K562 (cell line): Measurements from ENCODE around the gene CCDC167. TPM values are rescaled to one million over a fixed set of nuclear protein-coding genes. Genes with fewer than 3 reads are reported as not detected.

Experiments used
- GTF2A2 ChIP-seq: IDR thresholded peaks from 2 replicates; pipeline ENCODE4 v1.6.1; 2016; ENCODE audit warnings: mild to moderate bottlenecking, missing genetic modification characterization, missing compliant biosample characterization
- HNRNPK ChIP-seq: fragments of 200-400 bp; formaldehyde crosslinking; IDR thresholded peaks from one replicate; pipeline ENCODE4 v1.6.1; 2018; ENCODE audit warnings: mild to moderate bottlenecking, low read depth, low read length; ENCODE audit not compliant: poor library complexity, severe bottlenecking
- MYC ChIP-seq, 2 experiments: fragments of 250-450 bp in 1 of 2; sonication (Bioruptor Pico) in 1 of 2; IDR thresholded peaks; 2 replicates each; pipeline versions ENCODE4 v1.5.1 to v1.6.1; 2012 to 2021; ENCODE audit warnings: low read depth in 2 of 2, borderline replicate concordance in 1 of 2, improper control_type of control experiment in 1 of 2, low read length in 1 of 2, mild to moderate bottlenecking in 1 of 2, moderate library complexity in 1 of 2
- NR2C2 ChIP-seq, 2 experiments: fragments of 200-800 bp in 1 of 2; sonication (Bioruptor generic) in 1 of 2; sonication (generic) in 1 of 2; formaldehyde crosslinking in 1 of 2; IDR thresholded peaks; 2 replicates each; pipeline versions ENCODE4 v1.6.1 to v1.8.0; 2016 to 2022; ENCODE audit warnings: mild to moderate bottlenecking in 1 of 2, missing compliant biosample characterization in 1 of 2, missing genetic modification characterization in 1 of 2, missing genetic modification reagents in 1 of 2
- OTX1 ChIP-seq: fragments of 450-650 bp; formaldehyde crosslinking; IDR thresholded peaks from 2 replicates; pipeline ENCODE4 v1.4.0; 2022; ENCODE audit warnings: mild to moderate bottlenecking
- POLR2G ChIP-seq: fragments of 200-400 bp; formaldehyde crosslinking; IDR thresholded peaks from 2 replicates; pipeline ENCODE4 v1.6.1; 2017; ENCODE audit warnings: low read depth, mild to moderate bottlenecking, antibody characterized with exemption, low read length, moderate library complexity
- SIN3B ChIP-seq: fragments of 450-650 bp; IDR thresholded peaks from 2 replicates; pipeline ENCODE4 v1.6.1; 2017; ENCODE audit warnings: low read depth, mild to moderate bottlenecking, moderate library complexity
- ZBTB17 ChIP-seq: fragments of 450-650 bp; formaldehyde crosslinking; IDR thresholded peaks from 2 replicates; pipeline ENCODE4 v1.4.0; 2020; ENCODE audit warnings: mild to moderate bottlenecking
- ZBTB8A ChIP-seq: fragments of 450-650 bp; IDR thresholded peaks from 2 replicates; pipeline ENCODE4 v1.6.1; 2018; ENCODE audit warnings: mild to moderate bottlenecking, moderate library complexity; ENCODE audit not compliant: partially characterized antibody
- polyA plus RNA-seq, 8 experiments: library from polyadenylated mRNA; depleted of rRNA in 4 of 8; stranded (reverse) in 5 of 8; unstranded in 3 of 8; fragments of >200 nt; fragmentation: Nextera tagmentation in 2 of 8; fragmentation: Illumina TruSeq in 1 of 8; extraction: Ambion mirVana in 2 of 8; extraction: Trizol in 1 of 8; gene quantifications; 2 replicates each; pipeline versions ENCODE4 v1.2.1 to v1.2.3, GENCODE V29; 2011 to 2014; ENCODE audit warnings: inconsistent platforms in 1 of 8, missing spikeins in 1 of 8
- total RNA-seq, 7 experiments: library from RNA; depleted of rRNA in 6 of 7; stranded (reverse); fragments of >200 nt in 6 of 7; fragmentation: Illumina TruSeq in 2 of 7; extraction: Trizol in 2 of 7; gene quantifications; 2 replicates each; pipeline versions ENCODE4 v1.2.1 to v1.2.3, GENCODE V29; 2011 to 2021; ENCODE audit warnings: low replicate concordance in 1 of 7
- TF ChIP-seq, protein P1 (sequence below): fragments of 250-450 bp; sonication (Bioruptor Pico); IDR thresholded peaks from 2 replicates; pipeline ENCODE4 v1.4.0; 2020
- TF ChIP-seq, protein P2 (sequence below): fragments of 250-450 bp; sonication (Bioruptor Pico); IDR thresholded peaks from 2 replicates; pipeline ENCODE4 v1.8.0; 2021; ENCODE audit warnings: moderate library complexity, mild to moderate bottlenecking, inconsistent platforms
- TF ChIP-seq, protein P3 (sequence below): sonication (generic); formaldehyde crosslinking; IDR thresholded peaks from 2 replicates; pipeline ENCODE4 v1.8.0; 2022; ENCODE audit warnings: missing genetic modification reagents, mild to moderate bottlenecking, borderline replicate concordance
- TF ChIP-seq, protein P4 (sequence below): fragments of 450-650 bp; IDR thresholded peaks from 2 replicates; pipeline ENCODE4 v1.7.1; 2018; ENCODE audit warnings: mild to moderate bottlenecking, low read depth; ENCODE audit not compliant: partially characterized antibody

The CCDC167 gene
- total and polyA plus RNA-seq, 9 of the 15 experiments (the other 6 are each of a cell fraction or from before 2014, with no cell fraction given): 26.0 to 114 (median 45.2) TPM

DNA sequence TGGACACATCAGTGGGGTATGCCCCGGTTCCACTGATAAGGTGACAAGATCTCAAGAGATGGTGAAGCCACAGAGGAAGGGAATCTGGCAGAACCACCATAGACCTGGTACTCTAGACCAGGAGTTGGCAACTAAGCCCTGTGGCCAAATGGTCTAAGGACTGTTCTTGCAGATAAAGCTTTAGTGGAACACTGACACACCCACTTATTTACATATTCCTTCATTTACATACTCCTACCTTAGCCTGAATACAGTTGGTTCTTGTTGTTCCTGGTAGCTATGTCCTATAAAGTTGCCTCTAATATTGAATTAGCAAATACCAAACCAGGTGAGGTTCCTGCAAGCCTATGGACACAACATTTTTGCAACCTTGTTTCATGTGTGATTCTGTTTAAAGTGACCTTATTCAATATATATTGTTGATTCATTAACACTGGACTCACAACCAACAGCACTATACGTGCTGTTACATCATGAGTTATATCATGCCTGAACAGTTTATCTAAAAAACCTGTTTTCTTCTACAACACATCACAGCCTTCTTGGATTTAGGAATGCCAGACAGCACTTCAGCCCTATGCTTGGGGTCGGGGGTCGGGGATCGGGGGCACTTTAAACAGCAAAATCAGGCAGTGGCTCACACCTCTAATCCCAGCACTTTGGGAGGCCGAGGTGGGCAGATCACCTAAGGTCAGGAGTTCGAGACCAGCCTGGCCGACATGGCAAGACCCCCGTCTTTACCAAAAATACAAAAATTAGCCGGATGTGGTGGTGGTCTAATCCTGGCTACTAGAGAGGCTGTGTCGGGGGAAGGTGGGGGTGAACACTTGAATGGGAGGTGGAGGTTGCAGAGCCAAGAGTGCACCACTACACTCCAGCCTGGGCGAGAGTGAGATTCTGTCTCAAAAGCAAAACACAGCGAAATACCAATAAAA is 2.5 kb downstream of the CCDC167 start (continued):
- TF ChIP-seq, protein P1, sequence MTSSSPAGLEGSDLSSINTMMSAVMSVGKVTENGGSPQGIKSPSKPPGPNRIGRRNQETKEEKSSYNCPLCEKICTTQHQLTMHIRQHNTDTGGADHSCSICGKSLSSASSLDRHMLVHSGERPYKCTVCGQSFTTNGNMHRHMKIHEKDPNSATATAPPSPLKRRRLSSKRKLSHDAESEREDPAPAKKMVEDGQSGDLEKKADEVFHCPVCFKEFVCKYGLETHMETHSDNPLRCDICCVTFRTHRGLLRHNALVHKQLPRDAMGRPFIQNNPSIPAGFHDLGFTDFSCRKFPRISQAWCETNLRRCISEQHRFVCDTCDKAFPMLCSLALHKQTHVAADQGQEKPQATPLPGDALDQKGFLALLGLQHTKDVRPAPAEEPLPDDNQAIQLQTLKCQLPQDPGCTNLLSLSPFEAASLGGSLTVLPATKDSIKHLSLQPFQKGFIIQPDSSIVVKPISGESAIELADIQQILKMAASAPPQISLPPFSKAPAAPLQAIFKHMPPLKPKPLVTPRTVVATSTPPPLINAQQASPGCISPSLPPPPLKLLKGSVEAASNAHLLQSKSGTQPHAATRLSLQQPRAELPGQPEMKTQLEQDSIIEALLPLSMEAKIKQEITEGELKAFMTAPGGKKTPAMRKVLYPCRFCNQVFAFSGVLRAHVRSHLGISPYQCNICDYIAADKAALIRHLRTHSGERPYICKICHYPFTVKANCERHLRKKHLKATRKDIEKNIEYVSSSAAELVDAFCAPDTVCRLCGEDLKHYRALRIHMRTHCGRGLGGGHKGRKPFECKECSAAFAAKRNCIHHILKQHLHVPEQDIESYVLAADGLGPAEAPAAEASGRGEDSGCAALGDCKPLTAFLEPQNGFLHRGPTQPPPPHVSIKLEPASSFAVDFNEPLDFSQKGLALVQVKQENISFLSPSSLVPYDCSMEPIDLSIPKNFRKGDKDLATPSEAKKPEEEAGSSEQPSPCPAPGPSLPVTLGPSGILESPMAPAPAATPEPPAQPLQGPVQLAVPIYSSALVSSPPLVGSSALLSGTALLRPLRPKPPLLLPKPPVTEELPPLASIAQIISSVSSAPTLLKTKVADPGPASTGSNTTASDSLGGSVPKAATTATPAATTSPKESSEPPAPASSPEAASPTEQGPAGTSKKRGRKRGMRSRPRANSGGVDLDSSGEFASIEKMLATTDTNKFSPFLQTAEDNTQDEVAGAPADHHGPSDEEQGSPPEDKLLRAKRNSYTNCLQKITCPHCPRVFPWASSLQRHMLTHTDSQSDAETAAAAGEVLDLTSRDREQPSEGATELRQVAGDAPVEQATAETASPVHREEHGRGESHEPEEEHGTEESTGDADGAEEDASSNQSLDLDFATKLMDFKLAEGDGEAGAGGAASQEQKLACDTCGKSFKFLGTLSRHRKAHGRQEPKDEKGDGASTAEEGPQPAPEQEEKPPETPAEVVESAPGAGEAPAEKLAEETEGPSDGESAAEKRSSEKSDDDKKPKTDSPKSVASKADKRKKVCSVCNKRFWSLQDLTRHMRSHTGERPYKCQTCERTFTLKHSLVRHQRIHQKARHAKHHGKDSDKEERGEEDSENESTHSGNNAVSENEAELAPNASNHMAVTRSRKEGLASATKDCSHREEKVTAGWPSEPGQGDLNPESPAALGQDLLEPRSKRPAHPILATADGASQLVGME (CRISPR knock-in tag): no peak
- TF ChIP-seq GTF2A2 (peak; percentile 62; the same call in 1 of the 2 replicates), POLR2G (0 out of 2 replicates have a peak, but pooled peaks have one; percentile 29), NR2C2 (CRISPR knock-in tag; IDR thresholded peaks at IDR 0.05) (no peak), NR2C2 (tag; IDR thresholded peaks at IDR 0.05) (peak; percentile 55; the same call in 1 of the 2 replicates), MYC (IDR thresholded peaks at IDR 0.05; ENCODE audit: low read depth, low read length) (0 out of 2 replicates have a peak, but pooled peaks have one; percentile 16), MYC (CRISPR knock-in tag; IDR thresholded peaks at IDR 0.05; ENCODE audit: borderline replicate concordance, low read depth) (no peak), SIN3B (no peak), OTX1 (CRISPR knock-in tag) (0 out of 2 replicates have a peak, but pooled peaks have one; percentile 47), ZBTB8A (no peak), ZBTB17 (CRISPR knock-in tag) (0 out of 2 replicates have a peak, but pooled peaks have one; percentile 35), HNRNPK (no peak)
- TF ChIP-seq, protein P2, sequence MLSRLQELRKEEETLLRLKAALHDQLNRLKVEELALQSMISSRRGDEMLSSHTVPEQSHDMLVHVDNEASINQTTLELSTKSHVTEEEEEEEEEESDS (CRISPR knock-in tag): peak; percentile 86
- TF ChIP-seq, protein P3, sequence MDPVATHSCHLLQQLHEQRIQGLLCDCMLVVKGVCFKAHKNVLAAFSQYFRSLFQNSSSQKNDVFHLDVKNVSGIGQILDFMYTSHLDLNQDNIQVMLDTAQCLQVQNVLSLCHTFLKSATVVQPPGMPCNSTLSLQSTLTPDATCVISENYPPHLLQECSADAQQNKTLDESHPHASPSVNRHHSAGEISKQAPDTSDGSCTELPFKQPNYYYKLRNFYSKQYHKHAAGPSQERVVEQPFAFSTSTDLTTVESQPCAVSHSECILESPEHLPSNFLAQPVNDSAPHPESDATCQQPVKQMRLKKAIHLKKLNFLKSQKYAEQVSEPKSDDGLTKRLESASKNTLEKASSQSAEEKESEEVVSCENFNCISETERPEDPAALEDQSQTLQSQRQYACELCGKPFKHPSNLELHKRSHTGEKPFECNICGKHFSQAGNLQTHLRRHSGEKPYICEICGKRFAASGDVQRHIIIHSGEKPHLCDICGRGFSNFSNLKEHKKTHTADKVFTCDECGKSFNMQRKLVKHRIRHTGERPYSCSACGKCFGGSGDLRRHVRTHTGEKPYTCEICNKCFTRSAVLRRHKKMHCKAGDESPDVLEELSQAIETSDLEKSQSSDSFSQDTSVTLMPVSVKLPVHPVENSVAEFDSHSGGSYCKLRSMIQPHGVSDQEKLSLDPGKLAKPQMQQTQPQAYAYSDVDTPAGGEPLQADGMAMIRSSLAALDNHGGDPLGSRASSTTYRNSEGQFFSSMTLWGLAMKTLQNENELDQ (CRISPR knock-in tag): 0 out of 2 replicates have a peak, but pooled peaks have one; percentile 23
- TF ChIP-seq, protein P4, sequence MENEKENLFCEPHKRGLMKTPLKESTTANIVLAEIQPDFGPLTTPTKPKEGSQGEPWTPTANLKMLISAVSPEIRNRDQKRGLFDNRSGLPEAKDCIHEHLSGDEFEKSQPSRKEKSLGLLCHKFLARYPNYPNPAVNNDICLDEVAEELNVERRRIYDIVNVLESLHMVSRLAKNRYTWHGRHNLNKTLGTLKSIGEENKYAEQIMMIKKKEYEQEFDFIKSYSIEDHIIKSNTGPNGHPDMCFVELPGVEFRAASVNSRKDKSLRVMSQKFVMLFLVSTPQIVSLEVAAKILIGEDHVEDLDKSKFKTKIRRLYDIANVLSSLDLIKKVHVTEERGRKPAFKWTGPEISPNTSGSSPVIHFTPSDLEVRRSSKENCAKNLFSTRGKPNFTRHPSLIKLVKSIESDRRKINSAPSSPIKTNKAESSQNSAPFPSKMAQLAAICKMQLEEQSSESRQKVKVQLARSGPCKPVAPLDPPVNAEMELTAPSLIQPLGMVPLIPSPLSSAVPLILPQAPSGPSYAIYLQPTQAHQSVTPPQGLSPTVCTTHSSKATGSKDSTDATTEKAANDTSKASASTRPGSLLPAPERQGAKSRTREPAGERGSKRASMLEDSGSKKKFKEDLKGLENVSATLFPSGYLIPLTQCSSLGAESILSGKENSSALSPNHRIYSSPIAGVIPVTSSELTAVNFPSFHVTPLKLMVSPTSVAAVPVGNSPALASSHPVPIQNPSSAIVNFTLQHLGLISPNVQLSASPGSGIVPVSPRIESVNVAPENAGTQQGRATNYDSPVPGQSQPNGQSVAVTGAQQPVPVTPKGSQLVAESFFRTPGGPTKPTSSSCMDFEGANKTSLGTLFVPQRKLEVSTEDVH: no peak
